ENCODE results near the gene SLC35F2.

Gene SLC35F2

DNA sequence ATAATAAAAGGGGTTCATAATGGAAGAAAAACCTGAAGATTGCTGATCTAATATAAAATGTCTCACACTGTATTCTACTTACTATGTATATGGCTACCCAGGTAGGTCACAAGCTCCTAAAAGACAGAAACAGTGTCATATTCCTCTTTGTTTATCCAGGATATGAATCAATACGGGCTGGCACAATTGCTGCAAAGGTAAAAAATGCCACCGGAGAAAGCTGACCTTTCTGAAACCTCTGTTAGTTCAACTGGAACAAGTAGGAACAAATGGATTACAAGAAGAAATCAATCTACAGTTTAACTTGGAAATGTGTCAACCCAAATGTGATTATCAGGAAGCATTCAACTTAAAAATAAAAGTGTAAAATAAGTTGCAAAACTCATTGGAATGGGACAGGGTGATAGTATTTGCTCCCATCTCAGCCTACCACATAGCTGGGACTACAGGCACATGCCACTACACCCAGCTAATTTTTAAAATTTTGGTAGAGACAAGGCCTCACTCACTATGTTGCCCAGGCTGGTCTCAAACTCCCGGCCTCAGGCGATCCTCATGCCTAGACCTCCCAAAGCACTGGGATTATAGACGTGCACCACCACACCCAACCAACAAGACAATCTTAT lies 27.6 kb downstream of the SLC35F2 start:
- Histone ChIP-seq H3K9me3 (no peaks in the 10 kb centered on the region), H3K4me1 (no peaks in the 10 kb centered on the region), H3K27me3 (no peaks in the 10 kb centered on the region), H3K36me3 (no peaks in the 10 kb centered on the region), H3K4me3 (ENCODE audit: low read depth, low read length) (no peak overlapping the region)
- TF ChIP-seq, protein P1, sequence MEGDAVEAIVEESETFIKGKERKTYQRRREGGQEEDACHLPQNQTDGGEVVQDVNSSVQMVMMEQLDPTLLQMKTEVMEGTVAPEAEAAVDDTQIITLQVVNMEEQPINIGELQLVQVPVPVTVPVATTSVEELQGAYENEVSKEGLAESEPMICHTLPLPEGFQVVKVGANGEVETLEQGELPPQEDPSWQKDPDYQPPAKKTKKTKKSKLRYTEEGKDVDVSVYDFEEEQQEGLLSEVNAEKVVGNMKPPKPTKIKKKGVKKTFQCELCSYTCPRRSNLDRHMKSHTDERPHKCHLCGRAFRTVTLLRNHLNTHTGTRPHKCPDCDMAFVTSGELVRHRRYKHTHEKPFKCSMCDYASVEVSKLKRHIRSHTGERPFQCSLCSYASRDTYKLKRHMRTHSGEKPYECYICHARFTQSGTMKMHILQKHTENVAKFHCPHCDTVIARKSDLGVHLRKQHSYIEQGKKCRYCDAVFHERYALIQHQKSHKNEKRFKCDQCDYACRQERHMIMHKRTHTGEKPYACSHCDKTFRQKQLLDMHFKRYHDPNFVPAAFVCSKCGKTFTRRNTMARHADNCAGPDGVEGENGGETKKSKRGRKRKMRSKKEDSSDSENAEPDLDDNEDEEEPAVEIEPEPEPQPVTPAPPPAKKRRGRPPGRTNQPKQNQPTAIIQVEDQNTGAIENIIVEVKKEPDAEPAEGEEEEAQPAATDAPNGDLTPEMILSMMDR (IDR thresholded peaks at IDR 0.05; ENCODE audit: low read depth, low read length) = no peak
- no peak for DNase-seq

DNA sequence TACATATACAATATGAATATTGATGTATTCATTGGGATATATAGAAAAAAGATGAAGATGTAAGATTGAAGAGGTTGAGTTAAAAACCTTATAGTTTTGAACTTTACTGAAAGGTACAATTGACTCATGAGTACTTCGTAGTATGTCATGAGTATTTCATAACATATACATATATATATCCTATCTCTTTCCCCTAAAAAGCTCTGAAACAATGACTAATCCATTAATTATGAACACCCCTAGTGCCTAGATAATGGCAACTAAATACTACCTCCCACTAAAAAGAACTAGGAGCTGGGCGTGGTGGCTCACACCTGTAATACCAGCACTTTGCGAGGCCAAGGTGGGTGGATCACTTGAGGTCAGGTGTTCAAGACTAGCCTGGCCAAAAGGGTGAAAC lies 31.5 kb downstream of the SLC35F2 start:
- DNase-seq = no peak
- Histone ChIP-seq H3K27me3 (no peaks in the 10 kb centered on the region), H3K4me3 (ENCODE audit: low read depth, low read length) (no peak overlapping the region), H3K4me1 (no peaks in the 10 kb centered on the region), H3K9me3 (no peaks in the 10 kb centered on the region), H3K36me3 (no peaks in the 10 kb centered on the region)
- TF ChIP-seq, protein P1 (IDR thresholded peaks at IDR 0.05; ENCODE audit: low read depth, low read length) = no peak

DNA sequence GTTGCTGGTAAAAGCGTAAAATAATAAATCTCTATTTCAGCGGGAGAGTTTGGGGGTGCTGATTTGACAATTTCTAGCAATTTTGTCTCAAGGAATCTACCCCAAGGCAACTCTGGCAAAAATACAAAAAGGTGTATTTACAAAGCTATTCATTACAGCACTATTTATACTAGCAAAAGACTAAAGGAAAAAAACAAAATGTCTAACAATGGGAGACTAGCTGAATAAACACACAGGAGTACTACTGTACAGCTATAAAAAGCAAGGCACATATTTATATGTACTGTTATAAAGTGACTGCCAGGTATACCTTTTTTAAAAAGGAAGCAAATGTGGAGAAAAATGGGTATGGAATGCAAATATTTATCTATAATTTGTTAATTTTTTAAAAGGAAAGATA lies 32.7 kb downstream of the SLC35F2 start:
- DNase-seq = no peak
- TF ChIP-seq, protein P1 (IDR thresholded peaks at IDR 0.05; ENCODE audit: low read depth, low read length) = no peak
- H3K36me3 ChIP-seq = no peaks in the 10 kb centered on the region
- no peaks in the 10 kb centered on the region for H3K4me1 ChIP-seq
- H3K27me3 ChIP-seq = no peaks in the 10 kb centered on the region
- H3K9me3 ChIP-seq = no peaks in the 10 kb centered on the region
- H3K4me3 ChIP-seq (ENCODE audit: low read depth, low read length) = no peak overlapping the region

DNA sequence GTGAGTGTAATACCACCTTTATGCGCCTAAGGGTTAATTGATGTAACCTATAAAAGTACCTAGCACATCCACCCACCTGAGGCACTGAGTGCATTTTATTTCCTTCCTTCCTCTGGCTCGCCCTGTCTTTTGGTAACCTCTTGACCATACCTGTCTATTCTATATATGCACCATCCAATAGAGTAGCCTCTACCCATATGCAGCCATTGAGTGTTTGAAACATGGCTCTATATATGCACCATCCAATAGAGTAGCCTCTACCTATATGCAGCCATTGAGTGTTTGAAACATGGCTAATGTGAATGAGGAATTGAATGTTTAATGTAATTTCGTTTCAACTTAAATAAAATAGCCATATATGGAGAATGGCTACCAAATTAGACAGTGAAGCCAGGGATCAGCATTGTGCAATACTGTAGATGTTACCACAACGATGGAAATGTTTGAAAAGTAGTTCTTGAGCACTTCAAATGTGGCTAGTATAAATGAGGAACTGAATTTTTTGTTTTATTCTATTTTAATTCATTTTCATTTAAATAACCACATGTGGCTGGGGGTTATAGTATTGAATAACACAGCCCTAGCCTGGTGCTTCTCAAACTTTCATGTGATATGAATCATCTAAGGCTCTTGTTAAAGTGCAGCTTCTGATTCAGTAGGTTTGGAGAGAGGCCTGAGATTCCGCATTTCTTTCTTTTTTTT lies 33.8 kb downstream of the SLC35F2 start:
- no peaks in the 10 kb centered on the region for H3K9me3 ChIP-seq
- TF ChIP-seq, protein P1 (IDR thresholded peaks at IDR 0.05; ENCODE audit: low read depth, low read length) = no peak
- no peak for DNase-seq
- H3K27me3 ChIP-seq = no peaks in the 10 kb centered on the region
- no peaks in the 10 kb centered on the region for H3K4me1 ChIP-seq
- no peaks in the 10 kb centered on the region for H3K36me3 ChIP-seq
- no peak overlapping the region for H3K4me3 ChIP-seq (ENCODE audit: low read depth, low read length)

DNA sequence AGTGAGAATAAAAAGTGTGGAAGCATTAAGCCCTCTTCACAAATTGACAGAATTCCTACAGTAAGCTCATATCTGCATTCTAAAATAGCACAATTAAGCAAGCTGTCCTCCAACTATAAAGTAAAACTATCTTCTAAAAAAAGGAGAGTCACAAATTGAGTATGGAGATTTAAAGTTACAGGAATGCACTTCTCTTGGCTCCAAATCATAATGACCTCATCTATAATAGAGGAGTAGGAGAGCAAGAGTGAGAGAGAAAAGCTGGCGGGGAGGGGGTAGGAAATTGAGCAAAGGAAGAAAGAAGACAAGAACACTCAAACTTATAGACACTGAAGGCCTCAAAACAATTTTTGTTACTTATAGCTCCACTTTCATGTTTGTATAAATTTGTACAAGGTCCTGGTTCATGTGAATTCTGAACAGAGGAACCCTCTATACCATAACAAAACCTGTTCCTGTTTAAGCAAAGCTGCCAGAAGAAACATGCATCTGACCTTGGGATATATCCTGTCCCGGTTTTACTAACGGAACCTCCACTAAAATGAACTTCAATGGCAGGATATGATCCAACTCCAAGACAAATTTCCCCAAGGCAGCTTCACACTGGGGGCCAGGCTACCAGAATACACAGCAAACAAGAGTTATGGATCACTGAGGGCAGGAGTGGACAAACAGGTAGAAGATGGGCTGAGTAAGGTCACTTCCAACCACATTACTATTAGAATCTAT lies 37.2 kb downstream of the SLC35F2 start:
- Histone ChIP-seq H3K27me3 (no peaks in the 10 kb centered on the region), H3K9me3 (no peaks in the 10 kb centered on the region), H3K36me3 (no peaks in the 10 kb centered on the region), H3K4me3 (ENCODE audit: low read depth, low read length) (no peak overlapping the region), H3K4me1 (no peaks in the 10 kb centered on the region)
- TF ChIP-seq, protein P1 (IDR thresholded peaks at IDR 0.05; ENCODE audit: low read depth, low read length) = no peak
- DNase-seq = no peak
